Spleen (tissue), 7 donors: ENCODE results near the gene KLF2.

ENCODE experiments used
- POLR2A ChIP-seq, 3 donors: fragments of 450-650 bp; IDR thresholded peaks; one replicate each; pipeline ENCODE4 v1.5.1; 2017; ENCODE audit warnings: antibody characterized with exemption in 3 of 3, mild to moderate bottlenecking in 1 of 3
- POLR2AphosphoS5 ChIP-seq, 3 donors: sonication (generic); formaldehyde crosslinking; IDR thresholded peaks; one replicate each; pipeline ENCODE4 v1.5.1; 2017; ENCODE audit warnings: antibody characterized with exemption in 3 of 3
- TF ChIP-seq, protein P1 (sequence below), 11 experiments: fragments of 200-600 bp in 7 of 11; fragments of 450-650 bp in 4 of 11; sonication (generic) in 4 of 11; IDR thresholded peaks in 8 of 11; conservative IDR thresholded peaks in 3 of 11; 1 replicate in 7 of 11; 2 replicates in 4 of 11; pipeline versions ENCODE4 v1.4.0 to v1.8.0; 2016 to 2021; ENCODE audit warnings: antibody characterized with exemption in 11 of 11, inconsistent platforms in 4 of 11, mild to moderate bottlenecking in 1 of 11
- donor health status: DM: no; HTN: no; CAD: no; lungs with moderate emphysema.
- donor health status: DM: no; HTN: no; CAD: no.
- donor health status: DM: no; HTN: no; CAD: no.

DNA sequence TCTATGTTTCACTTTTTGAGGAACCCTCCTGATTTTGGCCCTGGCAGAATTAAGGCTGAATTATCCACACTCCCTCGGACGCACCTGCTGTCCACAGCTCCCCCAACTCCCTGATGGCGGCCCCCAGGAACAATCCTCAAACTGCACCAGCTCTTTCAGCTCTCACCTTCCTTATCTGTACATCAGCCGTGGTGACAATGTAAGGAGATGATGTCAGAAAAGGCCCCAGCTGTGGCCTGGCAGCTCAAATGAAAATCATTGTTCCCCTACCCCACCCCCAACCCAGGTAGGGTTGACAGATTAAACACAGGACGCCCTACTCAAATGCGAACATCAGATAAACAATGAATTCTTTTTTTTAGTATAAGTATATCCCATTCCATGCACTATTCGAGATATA lies 35.0 kb upstream of the KLF2 start:
- TF ChIP-seq POLR2A (IDR thresholded peaks at IDR 0.05) = no peak
- TF ChIP-seq, protein P1, sequence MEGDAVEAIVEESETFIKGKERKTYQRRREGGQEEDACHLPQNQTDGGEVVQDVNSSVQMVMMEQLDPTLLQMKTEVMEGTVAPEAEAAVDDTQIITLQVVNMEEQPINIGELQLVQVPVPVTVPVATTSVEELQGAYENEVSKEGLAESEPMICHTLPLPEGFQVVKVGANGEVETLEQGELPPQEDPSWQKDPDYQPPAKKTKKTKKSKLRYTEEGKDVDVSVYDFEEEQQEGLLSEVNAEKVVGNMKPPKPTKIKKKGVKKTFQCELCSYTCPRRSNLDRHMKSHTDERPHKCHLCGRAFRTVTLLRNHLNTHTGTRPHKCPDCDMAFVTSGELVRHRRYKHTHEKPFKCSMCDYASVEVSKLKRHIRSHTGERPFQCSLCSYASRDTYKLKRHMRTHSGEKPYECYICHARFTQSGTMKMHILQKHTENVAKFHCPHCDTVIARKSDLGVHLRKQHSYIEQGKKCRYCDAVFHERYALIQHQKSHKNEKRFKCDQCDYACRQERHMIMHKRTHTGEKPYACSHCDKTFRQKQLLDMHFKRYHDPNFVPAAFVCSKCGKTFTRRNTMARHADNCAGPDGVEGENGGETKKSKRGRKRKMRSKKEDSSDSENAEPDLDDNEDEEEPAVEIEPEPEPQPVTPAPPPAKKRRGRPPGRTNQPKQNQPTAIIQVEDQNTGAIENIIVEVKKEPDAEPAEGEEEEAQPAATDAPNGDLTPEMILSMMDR (IDR thresholded peaks at IDR 0.05 in 8 of 11, conservative IDR thresholded peaks at IDR 0.05 in 3 of 11) = no peak
- no peak for TF ChIP-seq POLR2AphosphoS5 (IDR thresholded peaks at IDR 0.05)
